Breast epithelium (tissue), 3 donors: ENCODE data around the gene ME3.

Source experiments
- POLR2A ChIP-seq: fragments of 450-650 bp; IDR thresholded peaks from one replicate; pipeline ENCODE4 v1.6.1; 2016; ENCODE audit warnings: antibody characterized with exemption, mild to moderate bottlenecking, moderate library complexity
- POLR2AphosphoS5 ChIP-seq, 3 donors: sonication (generic); formaldehyde crosslinking; IDR thresholded peaks; one replicate each; pipeline ENCODE4 v1.6.1; 2017; ENCODE audit warnings: antibody characterized with exemption in 3 of 3
- TF ChIP-seq, protein P1 (sequence below), 3 donors: fragments of 450-650 bp; IDR thresholded peaks; one replicate each; pipeline ENCODE4 v1.5.1; 2016 to 2017; ENCODE audit warnings: antibody characterized with exemption in 3 of 3, mild to moderate bottlenecking in 3 of 3, moderate library complexity in 3 of 3

DNA sequence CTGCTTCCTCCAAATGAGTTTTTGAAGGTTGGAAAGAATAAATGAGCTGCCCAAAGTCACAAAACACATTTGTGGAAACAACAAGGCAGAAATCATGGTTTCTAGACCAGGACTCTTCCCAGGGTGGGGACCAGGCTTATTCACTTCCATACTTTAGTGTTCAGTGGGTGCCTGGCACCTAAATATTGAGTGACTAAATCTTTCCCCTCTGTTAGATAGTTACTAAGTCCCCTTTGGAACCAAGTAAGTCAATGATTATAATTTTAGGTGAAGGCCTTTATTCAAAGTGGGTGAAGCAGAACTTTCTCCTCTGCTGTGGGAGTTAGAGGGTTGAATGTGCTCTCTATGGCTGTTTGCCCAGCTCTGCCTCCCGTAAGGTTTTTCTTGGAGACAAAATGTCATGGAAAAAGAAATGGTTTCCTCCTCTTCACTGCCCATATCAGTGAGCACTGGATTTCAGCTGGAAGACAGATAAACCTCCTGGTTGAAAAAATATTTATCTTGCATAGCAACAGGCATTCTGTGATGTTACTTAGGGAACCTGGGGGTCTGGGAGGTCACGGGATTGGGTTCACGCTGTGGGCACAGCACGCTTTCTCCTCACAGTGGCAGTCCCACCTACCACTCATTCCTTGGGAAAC lies 179.9 kb downstream of the ME3 start:
- TF ChIP-seq POLR2AphosphoS5 (IDR thresholded peaks at IDR 0.05), result no peak
- no peak for TF ChIP-seq POLR2A
- TF ChIP-seq, protein P1, sequence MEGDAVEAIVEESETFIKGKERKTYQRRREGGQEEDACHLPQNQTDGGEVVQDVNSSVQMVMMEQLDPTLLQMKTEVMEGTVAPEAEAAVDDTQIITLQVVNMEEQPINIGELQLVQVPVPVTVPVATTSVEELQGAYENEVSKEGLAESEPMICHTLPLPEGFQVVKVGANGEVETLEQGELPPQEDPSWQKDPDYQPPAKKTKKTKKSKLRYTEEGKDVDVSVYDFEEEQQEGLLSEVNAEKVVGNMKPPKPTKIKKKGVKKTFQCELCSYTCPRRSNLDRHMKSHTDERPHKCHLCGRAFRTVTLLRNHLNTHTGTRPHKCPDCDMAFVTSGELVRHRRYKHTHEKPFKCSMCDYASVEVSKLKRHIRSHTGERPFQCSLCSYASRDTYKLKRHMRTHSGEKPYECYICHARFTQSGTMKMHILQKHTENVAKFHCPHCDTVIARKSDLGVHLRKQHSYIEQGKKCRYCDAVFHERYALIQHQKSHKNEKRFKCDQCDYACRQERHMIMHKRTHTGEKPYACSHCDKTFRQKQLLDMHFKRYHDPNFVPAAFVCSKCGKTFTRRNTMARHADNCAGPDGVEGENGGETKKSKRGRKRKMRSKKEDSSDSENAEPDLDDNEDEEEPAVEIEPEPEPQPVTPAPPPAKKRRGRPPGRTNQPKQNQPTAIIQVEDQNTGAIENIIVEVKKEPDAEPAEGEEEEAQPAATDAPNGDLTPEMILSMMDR (IDR thresholded peaks at IDR 0.05), result no peak
